Measurements from ENCODE around the gene NFIX. TPM values are rescaled to one million over a fixed set of nuclear protein-coding genes. Genes with fewer than 3 reads are reported as not detected.

The NFIX gene
- total and polyA plus RNA-seq, 2 of the 13 experiments (the other 11 are each of a cell fraction or from before 2014, with no cell fraction given): 3.4 to 5.4 TPM

DNA sequence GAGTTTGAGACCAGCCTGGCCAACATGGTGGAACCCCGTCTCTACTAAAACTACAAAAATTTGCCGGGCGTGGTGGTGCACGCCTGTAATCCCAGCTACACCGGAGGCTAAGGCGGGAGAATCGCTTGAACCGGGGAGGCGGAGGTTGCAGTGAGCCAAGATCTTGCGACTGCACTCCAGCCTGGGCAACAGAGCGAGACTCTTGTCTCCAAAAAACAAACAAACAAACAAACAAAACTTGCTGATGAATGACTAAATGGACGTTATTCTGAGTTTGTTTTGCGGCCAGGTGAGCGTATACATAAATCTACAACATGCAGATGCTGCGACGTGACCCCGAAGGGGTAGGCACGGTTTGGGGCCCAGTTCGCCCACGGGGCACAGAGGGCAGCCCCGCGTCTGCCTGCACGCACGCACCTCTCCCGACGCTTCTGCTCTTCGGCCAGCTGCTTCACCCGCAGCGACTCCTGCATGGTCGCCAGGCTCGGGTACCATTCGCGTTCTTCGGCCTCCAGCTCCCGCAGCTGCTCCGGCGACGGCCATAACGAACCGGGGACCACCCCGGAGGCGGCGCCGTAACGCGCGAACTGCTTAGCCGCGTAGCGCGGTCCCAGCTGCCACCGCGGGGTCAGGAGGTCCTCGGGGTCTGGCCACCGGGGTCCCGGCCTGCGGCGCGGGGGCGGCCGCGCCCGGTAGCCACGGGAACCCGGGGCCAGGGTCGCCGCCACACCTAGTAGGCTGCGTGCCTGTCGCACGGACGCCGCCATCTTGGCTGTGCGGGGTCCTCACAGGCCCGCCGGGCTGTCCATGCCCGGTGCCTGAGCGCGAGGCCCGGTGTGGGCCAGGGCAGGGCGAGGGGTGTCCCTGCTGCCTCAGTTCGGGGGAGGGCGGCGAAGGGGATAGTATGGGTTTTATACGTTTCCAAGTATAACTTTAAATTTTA is 38.6 kb upstream of the NFIX start, which contains the start of gene GADD45GIP1 (continued):
- no peak for TF ChIP-seq TRAFD1 (CRISPR knock-in tag; IDR thresholded peaks at IDR 0.05; ENCODE audit: borderline replicate concordance)
- TF ChIP-seq, protein P1, sequence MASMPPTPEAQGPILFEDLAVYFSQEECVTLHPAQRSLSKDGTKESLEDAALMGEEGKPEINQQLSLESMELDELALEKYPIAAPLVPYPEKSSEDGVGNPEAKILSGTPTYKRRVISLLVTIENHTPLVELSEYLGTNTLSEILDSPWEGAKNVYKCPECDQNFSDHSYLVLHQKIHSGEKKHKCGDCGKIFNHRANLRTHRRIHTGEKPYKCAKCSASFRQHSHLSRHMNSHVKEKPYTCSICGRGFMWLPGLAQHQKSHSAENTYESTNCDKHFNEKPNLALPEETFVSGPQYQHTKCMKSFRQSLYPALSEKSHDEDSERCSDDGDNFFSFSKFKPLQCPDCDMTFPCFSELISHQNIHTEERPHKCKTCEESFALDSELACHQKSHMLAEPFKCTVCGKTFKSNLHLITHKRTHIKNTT (CRISPR knock-in tag; IDR thresholded peaks at IDR 0.05): no peak
- no peak for TF ChIP-seq ZMAT5 (CRISPR knock-in tag; IDR thresholded peaks at IDR 0.05; ENCODE audit: borderline replicate concordance, low read depth)
- TF ChIP-seq ZNF850 (CRISPR knock-in tag; conservative IDR thresholded peaks at IDR 0.05): 0 out of 2 replicates have a peak, but pooled peaks have one; percentile 40
- peak; percentile 23; the same call in 1 of the 2 replicates for TF ChIP-seq SAFB2 (CRISPR knock-in tag; IDR thresholded peaks at IDR 0.05; ENCODE audit: borderline replicate concordance, low read depth)
- no peak for TF ChIP-seq TAF15 (IDR thresholded peaks at IDR 0.05; ENCODE audit: low read depth, low read length, poor library complexity, severe bottlenecking)
- no peak for TF ChIP-seq FOXP1 (IDR thresholded peaks at IDR 0.05)
- TF ChIP-seq FOXP1 (CRISPR knock-in tag; IDR thresholded peaks at IDR 0.05): no peak
- TF ChIP-seq SP2 (CRISPR knock-in tag; IDR thresholded peaks at IDR 0.05): peak; percentile 55
- TF ChIP-seq ZNF20 (CRISPR knock-in tag; IDR thresholded peaks at IDR 0.05): no peak
- TF ChIP-seq JARID2 (CRISPR knock-in tag; IDR thresholded peaks at IDR 0.05; ENCODE audit: insufficient replicate concordance): no peak
- no peak for TF ChIP-seq JUNB (CRISPR knock-in tag; IDR thresholded peaks at IDR 0.05; ENCODE audit: borderline replicate concordance)
- TF ChIP-seq BRCA1 (CRISPR knock-in tag; IDR thresholded peaks at IDR 0.05): no peak
- peak; percentile 18; the same call in 1 of the 2 replicates for TF ChIP-seq ATF2 (CRISPR knock-in tag; IDR thresholded peaks at IDR 0.05)
- TF ChIP-seq ISX (CRISPR knock-in tag; conservative IDR thresholded peaks at IDR 0.05): no peak
- no peak for TF ChIP-seq ATM (IDR thresholded peaks at IDR 0.05; ENCODE audit: borderline replicate concordance)
- TF ChIP-seq YEATS2 (CRISPR knock-in tag; IDR thresholded peaks at IDR 0.05; ENCODE audit: borderline replicate concordance): peak; percentile 31; the same call in 1 of the 2 replicates
- no peak for TF ChIP-seq FOXP4 (CRISPR knock-in tag; IDR thresholded peaks at IDR 0.05)
- no peak for TF ChIP-seq ZFYVE20 (CRISPR knock-in tag; IDR thresholded peaks at IDR 0.05; ENCODE audit: borderline replicate concordance, low read depth)
- TF ChIP-seq SRSF9 (IDR thresholded peaks at IDR 0.05; ENCODE audit: borderline replicate concordance, insufficient read depth, low read depth, low read length, poor library complexity, severe bottlenecking): no peak
- TF ChIP-seq, protein P2, sequence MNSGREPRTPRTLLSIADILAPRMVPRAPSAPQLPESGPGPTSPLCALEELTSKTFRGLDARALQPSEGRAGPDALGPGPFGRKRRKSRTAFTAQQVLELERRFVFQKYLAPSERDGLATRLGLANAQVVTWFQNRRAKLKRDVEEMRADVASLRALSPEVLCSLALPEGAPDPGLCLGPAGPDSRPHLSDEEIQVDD (CRISPR knock-in tag; IDR thresholded peaks at IDR 0.05; ENCODE audit: borderline replicate concordance): no peak
